IPS-15b (cell line): ENCODE data around the gene KSR2.

Experiments used
- H3K27me3 ChIP-seq: one replicate; pipeline ENCODE4 v1.6.1; 2013; ENCODE audit warnings: low read length; ENCODE audit not compliant: control insufficient read depth, insufficient read depth
- H3K36me3 ChIP-seq: one replicate; pipeline ENCODE4 v1.6.1; 2013; ENCODE audit warnings: low read length; ENCODE audit not compliant: control insufficient read depth, insufficient read depth
- H3K4me1 ChIP-seq: one replicate; pipeline ENCODE4 v1.6.1; 2013; ENCODE audit warnings: mild to moderate bottlenecking, low read length; ENCODE audit not compliant: control insufficient read depth, insufficient read depth
- H3K4me3 ChIP-seq: one replicate; pipeline ENCODE4 v1.5.1; 2013; ENCODE audit warnings: low read depth, low read length
- H3K9ac ChIP-seq: one replicate; pipeline ENCODE4 v1.6.1; 2013; ENCODE audit warnings: low read depth, mild to moderate bottlenecking, low read length
- H3K9me3 ChIP-seq: one replicate; pipeline ENCODE4 v1.6.1; 2013; ENCODE audit warnings: mild to moderate bottlenecking, low read length; ENCODE audit not compliant: control insufficient read depth, insufficient read depth

KSR2 gene

GRCh38 chr12:117967043-117967442 lies 1.7 kb downstream of the KSR2 start:
- no peaks in the 10 kb centered on the region for H3K36me3 ChIP-seq
- H3K4me1 ChIP-seq = peaks cover 2% of the 10 kb centered on the region
- H3K9ac ChIP-seq = no peak overlapping the region
- no peak overlapping the region for H3K4me3 ChIP-seq
- H3K9me3 ChIP-seq = no peaks in the 10 kb centered on the region
- peaks cover 11% of the 10 kb centered on the region for H3K27me3 ChIP-seq

DNA sequence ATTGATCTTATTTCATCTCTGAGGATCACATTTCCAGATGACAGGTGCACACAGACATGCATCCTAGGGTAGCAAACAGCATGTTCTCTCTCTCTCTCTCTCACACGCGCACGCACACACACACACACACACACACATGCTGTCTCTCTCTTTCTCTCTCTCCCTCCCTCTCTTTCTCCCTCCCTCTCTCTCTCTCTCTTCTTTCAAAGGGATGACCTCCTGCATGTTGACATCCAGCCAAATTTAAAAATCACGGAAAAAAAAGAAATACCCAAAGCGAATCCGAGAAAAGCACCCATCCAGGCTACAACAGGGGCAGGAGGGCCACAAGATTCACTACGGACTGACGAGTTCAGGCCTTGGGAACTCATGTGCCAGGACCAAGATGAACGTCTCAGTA lies 2.3 kb downstream of the KSR2 start:
- Histone ChIP-seq H3K4me3 (no peak overlapping the region), H3K36me3 (no peaks in the 10 kb centered on the region), H3K27me3 (peaks cover 11% of the 10 kb centered on the region), H3K4me1 (peaks cover 2% of the 10 kb centered on the region), H3K9ac (no peak overlapping the region), H3K9me3 (no peaks in the 10 kb centered on the region)

- H3K9me3 ChIP-seq = no peaks in the 10 kb centered on the region
- H3K9ac ChIP-seq = no peak overlapping the region
- H3K36me3 ChIP-seq = no peaks in the 10 kb centered on the region
- peaks cover 2% of the 10 kb centered on the region for H3K4me1 ChIP-seq
- peaks cover 11% of the 10 kb centered on the region for H3K27me3 ChIP-seq
- H3K4me3 ChIP-seq = no peak overlapping the region
These were observed 5.0 kb downstream of the KSR2 start for GRCh38 chr12:117963836-117964235.

- Histone ChIP-seq H3K27me3 (no peaks in the 10 kb centered on the region), H3K36me3 (no peaks in the 10 kb centered on the region), H3K9ac (no peak overlapping the region), H3K9me3 (no peaks in the 10 kb centered on the region), H3K4me1 (no peaks in the 10 kb centered on the region), H3K4me3 (no peak overlapping the region)
These were observed 31.9 kb downstream of the KSR2 start for GRCh38 chr12:117936722-117937484.

DNA sequence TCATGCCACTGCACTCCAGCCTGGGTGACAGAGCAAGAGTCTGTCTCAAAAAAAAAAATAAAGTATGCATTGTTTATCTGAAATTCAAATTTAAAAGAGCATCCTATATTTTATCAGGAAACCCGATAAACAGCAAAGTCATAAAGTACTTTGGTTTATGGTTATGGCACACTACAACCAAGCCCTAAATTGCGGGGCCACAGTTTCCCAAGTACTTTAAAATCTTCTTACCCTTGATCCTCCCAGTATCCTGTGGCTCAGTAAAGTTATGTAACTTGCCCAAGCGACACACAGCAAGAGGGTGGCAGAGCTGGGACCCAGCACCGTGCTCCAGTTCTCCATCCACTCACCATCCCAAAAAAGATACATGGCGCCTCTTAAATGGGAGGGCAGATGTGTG lies 35.2 kb downstream of the KSR2 start:
- Histone ChIP-seq H3K9me3 (no peaks in the 10 kb centered on the region), H3K9ac (no peak overlapping the region), H3K4me3 (no peak overlapping the region), H3K27me3 (no peaks in the 10 kb centered on the region), H3K4me1 (no peaks in the 10 kb centered on the region), H3K36me3 (no peaks in the 10 kb centered on the region)

- no peaks in the 10 kb centered on the region for H3K9me3 ChIP-seq
- no peaks in the 10 kb centered on the region for H3K36me3 ChIP-seq
- H3K27me3 ChIP-seq = no peaks in the 10 kb centered on the region
- H3K9ac ChIP-seq = no peak overlapping the region
- no peaks in the 10 kb centered on the region for H3K4me1 ChIP-seq
- no peak overlapping the region for H3K4me3 ChIP-seq
These were observed 42.3 kb downstream of the KSR2 start for GRCh38 chr12:117926391-117926899.

GRCh38 chr12:117921929-117922777 lies 46.6 kb downstream of the KSR2 start:
- no peak overlapping the region for H3K9ac ChIP-seq
- H3K36me3 ChIP-seq = no peaks in the 10 kb centered on the region
- H3K9me3 ChIP-seq = no peaks in the 10 kb centered on the region
- H3K4me3 ChIP-seq = no peak overlapping the region
- H3K27me3 ChIP-seq = no peaks in the 10 kb centered on the region
- H3K4me1 ChIP-seq = no peaks in the 10 kb centered on the region

DNA sequence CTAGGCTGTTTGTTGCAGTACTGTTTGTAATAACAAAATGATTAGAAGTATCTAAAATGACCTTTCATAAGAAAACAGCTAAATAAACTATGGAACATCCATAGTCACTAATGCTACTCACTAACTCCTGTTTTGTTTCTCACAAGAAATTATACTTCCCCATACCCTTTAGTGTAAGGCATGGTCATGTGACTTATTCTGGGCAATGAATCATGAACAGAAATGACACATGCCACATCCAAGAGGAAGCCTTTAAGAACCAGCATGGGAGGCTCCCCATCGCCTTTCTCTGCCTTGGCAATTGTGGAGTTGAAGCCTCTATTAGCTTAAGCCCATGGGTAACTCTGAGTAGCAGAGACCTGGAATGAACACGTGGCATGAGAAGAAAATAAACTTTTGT lies 49.3 kb downstream of the KSR2 start:
- H3K36me3 ChIP-seq = no peaks in the 10 kb centered on the region
- H3K27me3 ChIP-seq = no peaks in the 10 kb centered on the region
- H3K4me3 ChIP-seq = no peak overlapping the region
- no peak overlapping the region for H3K9ac ChIP-seq
- no peaks in the 10 kb centered on the region for H3K4me1 ChIP-seq
- no peaks in the 10 kb centered on the region for H3K9me3 ChIP-seq

DNA sequence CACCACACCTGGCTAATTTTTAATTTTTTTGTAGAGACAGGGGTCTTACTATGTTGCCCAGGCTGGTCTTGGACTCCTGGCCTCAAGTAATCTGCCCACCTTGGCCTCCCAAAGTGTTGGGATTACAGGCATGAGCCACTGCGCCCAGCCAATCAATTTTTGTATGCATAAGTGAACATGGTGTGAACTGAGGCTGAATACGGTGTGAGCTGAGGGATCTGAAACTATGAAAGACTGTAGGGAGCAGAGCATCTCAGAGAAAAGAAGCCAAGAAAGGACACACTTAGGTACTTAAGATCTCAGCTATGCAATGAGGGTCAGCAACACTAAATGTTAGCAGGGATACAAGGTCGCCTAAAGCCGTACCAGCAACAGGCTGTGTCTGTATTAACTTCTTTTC lies 54.1 kb downstream of the KSR2 start:
- H3K9me3 ChIP-seq = no peaks in the 10 kb centered on the region
- no peaks in the 10 kb centered on the region for H3K4me1 ChIP-seq
- no peak overlapping the region for H3K4me3 ChIP-seq
- H3K9ac ChIP-seq = no peak overlapping the region
- no peaks in the 10 kb centered on the region for H3K27me3 ChIP-seq
- H3K36me3 ChIP-seq = no peaks in the 10 kb centered on the region

DNA sequence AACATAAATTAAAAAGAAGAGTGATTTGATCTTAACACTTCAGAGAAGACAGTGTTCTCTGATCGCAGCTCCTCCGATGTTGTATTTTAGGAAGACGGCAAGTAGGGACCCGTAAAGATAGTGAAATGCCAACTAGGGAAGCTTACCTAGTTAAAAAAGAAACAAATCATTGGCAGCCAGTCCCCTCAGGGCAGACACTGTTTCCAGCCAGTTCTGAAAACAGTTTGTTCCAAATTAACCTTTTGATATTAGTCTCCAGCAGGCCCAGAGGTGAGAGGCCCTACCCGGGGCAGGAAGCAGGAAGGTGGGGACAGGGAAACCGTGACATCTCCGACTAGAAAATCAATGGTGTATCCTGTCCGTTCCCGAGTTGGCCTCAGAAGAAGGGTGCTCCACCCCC lies 56.0 kb downstream of the KSR2 start:
- H3K4me3 ChIP-seq = no peak overlapping the region
- no peaks in the 10 kb centered on the region for H3K9me3 ChIP-seq
- H3K4me1 ChIP-seq = no peaks in the 10 kb centered on the region
- no peaks in the 10 kb centered on the region for H3K27me3 ChIP-seq
- H3K9ac ChIP-seq = no peak overlapping the region
- no peaks in the 10 kb centered on the region for H3K36me3 ChIP-seq

- no peaks in the 10 kb centered on the region for H3K4me1 ChIP-seq
- no peaks in the 10 kb centered on the region for H3K27me3 ChIP-seq
- no peaks in the 10 kb centered on the region for H3K36me3 ChIP-seq
- H3K4me3 ChIP-seq = no peak overlapping the region
- H3K9me3 ChIP-seq = no peaks in the 10 kb centered on the region
- H3K9ac ChIP-seq = no peak overlapping the region
These were observed 60.4 kb downstream of the KSR2 start for GRCh38 chr12:117908411-117908810.
